DLD1 (cell line): ENCODE data around the gene DHRS13.
"Not testable (repeated sequence)": the region's sequence is repeated elsewhere in the genome, so short reads cannot be mapped to it uniquely, and the experiment has no call there.

ENCODE experiments used
- in situ Hi-C: cut with HindIII; loops from 2 replicates; pipeline ENCODE4 v1.10.0; 2017; ENCODE audit warnings: low sequenced_read_pairs

Gene DHRS13

GRCh38 chr17:28887871-28888471, 14.9 kb downstream of the DHRS13 start:
- in situ Hi-C loops, result no loop called here

GRCh38 chr17:28885951-28886350, 16.9 kb downstream of the DHRS13 start:
- in situ Hi-C loops, result no loop called here

- in situ Hi-C loops, result no loop called here
Observed at GRCh38 chr17:28885363-28885762, 17.5 kb downstream of the DHRS13 start.

- in situ Hi-C loops, result no loop called here
Observed at GRCh38 chr17:28883967-28884702, 18.7 kb downstream of the DHRS13 start.

- in situ Hi-C loops, result no loop called here
Observed at GRCh38 chr17:28882154-28882895, 20.6 kb downstream of the DHRS13 start.

- in situ Hi-C loops, result no loop called here
Observed at GRCh38 chr17:28881533-28882056, 21.3 kb downstream of the DHRS13 start.

- in situ Hi-C loops, result no loop called here
Observed at GRCh38 chr17:28880572-28880945, 22.3 kb downstream of the DHRS13 start.

GRCh38 chr17:28879886-28880571, 22.9 kb downstream of the DHRS13 start:
- in situ Hi-C loops, result no loop called here

GRCh38 chr17:28878981-28879380, 23.9 kb downstream of the DHRS13 start:
- in situ Hi-C loops, result no loop called here

- in situ Hi-C loops, result no loop called here
Observed at GRCh38 chr17:28878158-28878910, 24.5 kb downstream of the DHRS13 start.

GRCh38 chr17:28877150-28877711, 25.6 kb downstream of the DHRS13 start:
- in situ Hi-C loops, result not testable (repeated sequence)

- in situ Hi-C loops, result no loop called here
Observed at GRCh38 chr17:28875848-28876550, 26.9 kb downstream of the DHRS13 start.

GRCh38 chr17:28874750-28875149, 28.1 kb downstream of the DHRS13 start:
- in situ Hi-C loops, result no loop called here

GRCh38 chr17:28873839-28874238, 29.0 kb downstream of the DHRS13 start:
- in situ Hi-C loops, result no loop called here

GRCh38 chr17:28871056-28871579, 31.8 kb downstream of the DHRS13 start:
- in situ Hi-C loops, result no loop called here

- in situ Hi-C loops, result no loop called here
Observed at GRCh38 chr17:28867276-28867675, 35.6 kb downstream of the DHRS13 start.

GRCh38 chr17:28865946-28866752, 36.7 kb downstream of the DHRS13 start:
- in situ Hi-C loops, result no loop called here
